GM19193 (cell line): ENCODE measurements around the gene TSPAN14.

Experiments used
- POLR2A ChIP-seq: IDR thresholded peaks from 4 replicates; pipeline ENCODE4 v1.6.1; 2011; ENCODE audit not compliant: insufficient read depth, insufficient read length; ENCODE audit errors: extremely low read depth

The TSPAN14 gene

DNA sequence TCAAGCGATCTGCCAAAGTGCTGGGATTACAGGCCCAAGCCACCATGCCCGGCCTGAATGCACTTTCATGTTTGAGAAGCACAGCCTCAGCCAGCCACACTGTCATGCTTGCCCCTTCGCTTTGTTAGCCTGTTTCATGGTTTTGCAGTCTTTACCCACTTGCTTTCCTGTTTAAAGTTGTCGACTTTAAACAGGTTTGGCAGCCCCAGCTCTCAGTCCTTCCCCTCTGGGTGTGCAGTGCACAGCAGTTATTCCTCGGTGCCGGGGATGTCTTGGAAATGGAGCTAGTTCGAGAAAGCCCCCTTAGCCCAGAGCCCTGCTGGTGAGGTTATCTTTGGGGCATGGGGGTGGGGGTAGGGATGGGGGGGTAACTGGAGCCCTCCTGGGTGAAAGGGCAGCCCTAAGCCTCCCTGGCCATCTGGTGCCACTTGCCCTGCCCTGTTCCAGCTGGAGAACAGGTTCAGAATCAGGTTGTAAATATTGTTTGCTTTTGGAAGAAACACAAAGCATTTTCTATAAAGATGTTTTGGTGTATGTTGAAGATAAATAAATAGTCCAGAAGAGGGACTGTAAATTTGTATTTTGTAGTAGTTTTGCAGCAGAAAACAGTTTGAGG is 14.8 kb downstream of the TSPAN14 start:
- no peak for TF ChIP-seq POLR2A

DNA sequence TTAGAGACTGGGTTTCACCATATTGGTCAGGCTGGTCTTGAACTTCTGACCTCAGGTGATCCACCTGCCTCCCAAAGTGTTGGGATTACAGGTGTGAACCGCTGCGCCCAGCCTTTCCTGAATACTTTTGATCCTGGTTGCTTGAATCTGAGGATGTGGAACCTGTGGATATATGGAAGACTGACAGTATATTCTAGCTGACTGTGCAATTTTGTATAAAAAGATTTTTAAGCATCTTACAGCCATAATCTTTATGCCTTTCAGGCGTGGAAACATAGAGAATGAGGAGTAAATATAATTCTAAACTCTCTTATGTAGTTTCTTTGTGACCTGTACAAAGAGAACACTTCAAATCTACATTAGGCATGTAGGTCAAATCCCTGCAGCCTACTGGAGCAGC is 16.2 kb downstream of the TSPAN14 start:
- no peak for TF ChIP-seq POLR2A

DNA sequence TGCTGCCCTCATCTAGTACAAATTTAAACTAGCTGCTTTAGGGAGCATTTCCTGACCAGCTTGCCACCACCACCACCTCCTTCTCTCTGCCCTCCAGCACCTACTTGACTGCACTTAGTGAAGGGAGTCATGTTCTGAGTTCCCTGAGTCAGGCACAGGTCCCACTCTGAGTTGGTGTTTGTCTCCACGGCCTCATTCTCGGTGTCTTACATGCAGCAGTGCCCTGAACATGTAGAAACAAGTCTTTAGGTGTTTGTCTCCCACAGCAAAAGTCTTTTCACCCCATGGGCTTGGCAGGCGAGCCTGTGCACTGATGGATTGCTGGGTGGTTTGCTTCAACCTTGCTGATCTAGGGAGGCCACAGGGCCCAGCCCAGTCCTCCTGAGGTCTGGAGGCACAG is 16.9 kb downstream of the TSPAN14 start:
- TF ChIP-seq POLR2A: no peak

DNA sequence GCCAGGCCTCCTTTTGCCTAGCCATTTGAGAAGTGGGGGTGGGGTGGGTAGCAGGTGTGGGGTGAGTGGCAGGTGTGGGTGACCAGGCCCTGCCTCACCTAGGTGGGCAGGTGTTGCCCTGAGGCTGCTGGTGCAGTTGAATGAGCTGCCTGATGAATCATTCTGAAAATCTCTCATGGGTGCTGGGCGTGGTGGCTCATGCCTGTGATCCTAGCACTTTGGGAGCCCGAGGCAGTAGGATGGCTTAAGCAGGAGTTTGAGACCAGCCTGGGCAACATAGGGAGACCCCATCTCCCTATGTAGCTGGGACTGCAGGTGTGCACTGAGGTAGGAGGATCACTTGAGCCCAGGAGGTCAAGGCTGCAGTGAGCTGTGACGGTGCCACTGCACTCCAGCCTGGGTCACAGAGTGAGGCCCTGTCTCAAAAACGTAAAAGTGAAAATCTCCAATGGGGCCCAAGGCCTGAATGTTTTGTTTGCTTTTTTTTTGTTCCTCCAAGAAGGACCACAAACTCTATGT is 17.7 kb downstream of the TSPAN14 start:
- no peak for TF ChIP-seq POLR2A

DNA sequence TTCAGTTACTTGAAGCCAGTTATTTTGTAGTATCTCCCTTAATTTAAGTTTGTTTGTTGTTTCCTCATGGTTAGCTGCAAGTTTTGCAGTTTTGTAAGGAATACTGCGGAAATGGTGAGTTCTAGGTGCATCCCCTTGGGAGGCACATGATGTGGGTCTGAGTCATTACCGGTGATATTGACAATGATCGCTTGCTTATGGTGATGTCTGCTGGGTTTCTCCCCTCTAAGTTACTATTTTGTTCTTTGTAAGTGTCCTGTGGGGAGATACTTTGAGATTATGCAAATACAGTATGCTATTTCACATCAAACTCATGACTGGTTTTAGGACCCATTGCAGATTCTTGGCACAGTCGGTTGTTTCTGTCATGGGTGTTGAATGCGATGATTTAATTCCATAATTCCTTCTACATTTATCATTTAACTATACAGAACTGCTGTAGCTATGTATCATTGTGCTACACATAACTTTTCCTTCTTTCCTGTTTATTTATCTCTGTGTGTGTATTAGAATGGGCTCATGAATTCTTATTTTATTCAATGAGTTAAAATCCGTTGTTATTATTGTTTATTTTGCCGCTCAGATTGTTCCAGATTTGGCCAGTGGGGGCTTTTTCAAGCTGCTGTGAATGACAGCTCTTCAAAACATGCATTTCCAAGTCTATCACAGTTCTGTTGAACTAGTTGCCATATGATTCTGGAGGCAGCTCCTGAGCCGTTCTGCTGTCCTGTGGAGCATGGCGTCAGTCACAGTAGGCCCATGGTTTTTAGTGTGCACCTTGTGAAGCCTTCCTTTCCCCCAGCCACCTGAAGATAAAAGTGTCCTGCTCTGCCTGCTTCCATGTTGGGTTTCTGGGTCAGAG is 18.4 kb downstream of the TSPAN14 start:
- TF ChIP-seq POLR2A: no peak

DNA sequence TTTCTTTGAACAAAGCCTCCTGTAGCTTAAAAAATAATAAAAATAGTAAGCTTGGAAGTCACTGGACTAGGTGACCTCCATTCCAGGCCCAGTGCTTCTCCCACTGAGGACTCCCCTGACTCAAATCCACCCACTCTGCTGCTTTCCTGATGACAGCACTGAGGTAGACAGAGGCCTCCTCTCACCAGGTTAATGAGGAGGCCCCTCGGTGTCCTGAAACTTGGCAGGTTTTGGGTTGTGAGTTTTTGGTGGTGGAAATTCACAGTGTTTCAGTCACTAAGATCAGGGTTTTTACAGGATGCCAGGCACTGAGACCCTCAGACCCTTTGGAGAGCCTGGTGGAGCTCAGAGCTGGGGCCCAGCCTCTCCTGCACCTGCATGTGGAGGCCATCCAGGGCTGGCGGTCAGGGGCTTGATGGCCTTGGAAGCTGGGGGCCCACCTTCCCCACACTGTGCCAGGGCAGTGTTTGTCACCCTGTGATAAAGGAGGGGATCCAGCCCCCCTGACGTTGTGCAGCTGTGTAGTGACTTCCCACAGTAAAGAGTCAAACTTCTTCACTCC is 19.1 kb downstream of the TSPAN14 start:
- TF ChIP-seq POLR2A: no peak

DNA sequence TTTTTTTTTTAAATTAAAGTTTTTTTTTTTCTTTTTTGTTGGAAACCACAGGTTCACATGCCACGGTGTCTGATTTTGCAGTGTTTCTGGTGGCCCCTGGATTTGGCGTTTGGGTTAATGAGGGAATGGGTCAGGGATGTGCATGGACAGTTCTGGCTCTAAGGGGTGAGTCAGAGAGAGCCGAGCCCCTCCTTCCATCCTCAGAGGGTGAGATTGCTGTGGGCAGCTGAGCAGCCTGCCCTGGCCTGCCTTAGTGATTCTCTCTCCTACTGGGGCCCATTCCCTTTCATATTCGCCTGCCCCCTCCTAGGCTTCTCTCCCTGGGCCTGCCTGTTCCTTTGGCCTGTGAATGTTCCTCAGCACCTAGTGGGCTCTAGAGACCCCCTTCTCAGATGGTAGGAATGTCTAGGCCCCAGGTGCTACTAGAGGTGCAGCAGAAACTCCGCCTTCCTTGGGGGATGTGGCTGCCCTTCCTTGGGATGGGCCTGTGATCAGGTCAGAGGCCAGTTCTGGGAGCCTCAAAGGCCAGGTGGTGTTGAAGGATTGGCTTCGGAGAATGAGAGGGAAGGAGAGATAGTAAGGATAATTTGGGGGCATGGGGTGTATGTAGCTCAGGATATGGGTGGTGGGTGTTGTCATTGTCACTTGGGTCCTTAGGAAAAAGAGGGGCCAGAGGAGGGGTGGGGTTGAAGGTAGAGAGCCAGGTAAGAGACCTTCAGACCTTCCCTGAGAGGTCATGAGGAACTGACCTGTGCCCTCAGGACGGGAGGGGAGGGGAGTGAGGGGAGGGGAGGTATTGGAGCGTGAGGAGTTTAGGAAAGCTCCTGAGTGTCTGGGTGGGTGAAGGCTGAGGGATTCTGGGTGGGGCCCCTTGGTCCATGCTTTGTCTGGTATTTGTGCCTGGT is 19.8 kb downstream of the TSPAN14 start:
- TF ChIP-seq POLR2A: no peak

DNA sequence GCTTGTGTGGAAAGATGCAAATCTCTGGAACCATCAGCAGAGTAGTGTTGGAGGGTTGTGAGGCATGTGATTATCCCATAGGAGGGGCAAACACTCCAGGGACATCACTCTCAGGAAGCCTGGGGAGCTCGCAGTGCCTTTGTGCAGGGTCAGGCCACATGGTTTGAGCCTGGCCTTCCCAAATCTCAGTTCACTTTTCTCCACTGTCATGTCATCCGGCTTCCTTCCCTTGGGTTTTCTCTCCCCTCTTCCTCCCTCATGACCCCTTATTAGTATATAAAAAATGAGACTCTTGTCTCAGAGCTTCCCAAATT is 20.4 kb downstream of the TSPAN14 start:
- TF ChIP-seq POLR2A: no peak

DNA sequence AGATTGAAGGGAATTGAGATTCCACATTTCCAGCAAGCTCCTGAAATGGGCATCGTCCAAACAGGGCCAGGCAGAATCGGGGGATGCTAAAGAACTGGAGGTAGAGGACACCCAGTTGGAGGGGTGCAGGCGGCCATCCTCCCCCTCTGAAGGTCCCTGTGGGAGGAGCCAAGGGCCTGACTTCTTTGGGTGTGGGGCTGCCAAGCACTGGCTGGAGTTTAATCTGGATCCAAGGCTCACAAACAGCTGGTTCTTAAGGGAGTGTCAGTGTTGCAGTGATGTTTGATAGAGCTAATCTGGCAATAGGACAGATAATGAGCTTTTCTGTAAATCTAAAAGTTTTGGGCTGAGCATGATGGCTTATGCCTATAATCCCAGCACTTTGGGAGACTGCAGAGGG is 20.8 kb downstream of the TSPAN14 start:
- TF ChIP-seq POLR2A: no peak

DNA sequence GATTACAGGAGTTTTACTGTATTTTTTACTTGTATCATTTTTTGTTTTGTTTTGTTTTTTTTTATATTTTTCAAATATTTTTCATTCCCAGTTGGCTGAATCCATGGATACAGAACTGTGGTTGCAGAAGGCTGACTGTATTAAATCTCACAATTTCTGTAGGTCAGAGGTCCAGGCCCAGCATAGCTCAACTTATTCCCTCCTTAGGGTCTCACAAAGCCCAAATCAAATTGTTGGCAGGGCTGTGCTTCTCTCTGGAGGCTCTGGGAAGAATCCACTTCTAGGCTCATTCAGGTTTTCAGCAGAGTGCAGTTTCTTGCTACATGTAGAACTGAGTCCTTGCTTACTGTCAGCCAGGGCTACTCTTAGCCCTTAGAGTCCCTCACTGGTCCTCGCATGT is 22.6 kb downstream of the TSPAN14 start:
- TF ChIP-seq POLR2A: no peak

DNA sequence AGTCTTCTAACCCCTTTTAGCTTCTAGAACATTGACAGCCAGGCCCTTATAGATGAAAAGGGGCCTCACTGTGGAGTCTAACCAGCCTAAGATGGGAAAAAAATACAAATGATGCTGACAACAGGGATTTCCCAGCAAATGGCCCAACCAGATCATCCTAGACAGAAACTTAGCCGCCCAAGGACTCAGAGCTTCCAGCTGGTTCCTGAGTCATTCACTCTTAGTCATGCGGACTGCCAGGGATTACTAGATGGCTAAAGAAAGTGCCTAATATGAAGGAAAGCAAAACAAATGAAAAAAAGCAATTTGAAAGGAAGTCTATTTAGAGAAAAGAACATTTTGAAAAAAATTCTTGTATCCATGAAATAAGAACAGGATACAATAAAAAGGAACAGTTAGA is 23.7 kb downstream of the TSPAN14 start:
- no peak for TF ChIP-seq POLR2A

DNA sequence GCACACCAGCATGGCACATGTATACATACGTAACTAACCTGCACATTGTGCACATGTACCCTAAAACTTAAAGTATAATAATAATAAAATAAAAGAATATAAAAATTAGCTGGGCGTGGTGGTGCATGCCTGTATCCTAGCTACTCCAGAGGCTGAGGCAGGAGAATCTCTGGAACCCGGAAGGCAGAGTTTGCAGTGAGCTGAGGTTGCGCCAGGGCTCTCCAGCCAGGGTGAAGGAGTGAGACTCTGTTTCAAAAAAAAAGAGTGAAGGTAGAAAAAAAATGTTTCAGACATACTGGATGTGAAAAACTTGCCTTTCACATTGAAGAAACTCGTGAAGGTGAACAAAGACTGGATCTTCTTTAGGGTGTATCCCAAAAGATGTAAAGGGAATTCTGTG is 26.7 kb downstream of the TSPAN14 start:
- TF ChIP-seq POLR2A: no peak

DNA sequence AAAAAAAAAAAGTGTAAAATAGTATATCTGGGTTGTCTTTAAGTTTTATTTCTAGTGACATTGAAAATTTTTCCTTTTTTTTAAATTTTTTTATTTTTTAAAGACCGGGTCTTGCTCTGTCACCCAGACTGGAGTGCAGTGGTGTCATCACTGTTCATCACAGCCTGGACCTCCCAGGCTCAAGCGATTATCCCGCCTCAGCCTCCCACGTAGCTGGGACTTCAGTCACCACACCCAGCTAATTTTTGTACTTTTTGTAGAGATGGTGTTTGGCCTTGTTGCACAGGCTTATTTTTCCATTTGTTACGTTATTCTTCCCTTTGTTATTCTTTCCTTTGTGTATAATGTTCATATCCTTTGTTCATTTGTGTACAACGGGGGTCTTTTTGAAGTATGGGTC is 30.1 kb downstream of the TSPAN14 start:
- TF ChIP-seq POLR2A: no peak

DNA sequence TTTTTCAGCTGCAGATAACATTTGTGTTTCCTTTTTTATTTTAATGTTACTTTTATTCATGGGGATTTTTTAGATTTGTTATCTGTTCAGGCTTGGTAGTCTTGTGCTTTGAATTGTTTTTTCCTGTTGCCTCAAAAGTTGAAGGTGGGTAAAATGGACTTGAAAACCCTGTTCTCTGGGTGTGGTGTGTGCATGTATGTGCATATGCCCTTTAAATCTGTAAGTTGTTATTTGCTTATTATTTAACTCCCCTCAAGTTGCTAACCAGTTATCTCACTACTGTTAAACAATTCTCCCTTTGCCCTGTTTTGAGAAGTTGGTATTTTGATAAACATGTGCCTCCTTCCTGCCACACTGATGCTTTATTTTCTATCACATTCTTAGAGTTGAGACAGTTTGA is 30.6 kb downstream of the TSPAN14 start:
- TF ChIP-seq POLR2A: no peak
